Measurements from ENCODE around the gene MBOAT7.
A peak's percentile ranks its signal among the peaks of the same experiment; 100 is the strongest.
"Not testable (repeated sequence)": the region's sequence is repeated elsewhere in the genome, so short reads cannot be mapped to it uniquely, and the experiment has no call there.

MBOAT7 gene

DNA sequence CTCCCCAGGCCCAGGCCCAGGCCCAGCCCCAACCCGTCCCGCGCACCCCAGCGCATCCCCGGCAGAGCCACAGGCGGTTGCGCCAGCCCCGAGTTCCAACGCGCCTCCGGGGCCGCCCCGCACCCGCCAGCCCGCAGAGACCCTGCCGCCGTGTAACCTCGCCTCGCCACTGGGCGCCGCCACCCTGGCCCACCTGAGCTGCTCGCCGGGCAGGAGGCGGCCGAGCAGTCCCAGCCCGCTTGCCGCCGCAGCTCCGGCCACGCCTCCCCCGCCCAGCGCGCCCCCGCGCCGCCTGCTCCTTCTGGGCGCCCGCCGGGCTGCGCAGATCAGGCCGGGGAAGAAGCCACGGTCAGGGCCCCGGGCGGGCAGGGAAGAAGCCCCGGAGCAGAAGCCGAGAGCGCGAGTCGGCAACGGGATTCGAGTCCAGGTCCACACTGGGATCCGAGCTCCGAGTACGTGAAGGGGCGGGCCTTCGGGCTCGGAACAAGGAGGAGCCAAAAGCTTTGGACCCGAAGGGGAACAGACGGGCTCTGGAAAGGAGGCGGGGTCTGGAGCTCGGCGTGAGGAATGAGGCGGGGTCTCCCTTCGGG lies at the start of gene MBOAT7:
Gene MBOAT7, minus strand, starts transcription at position 436 of the 590 bp plus-strand sequence. CDS start 1,072 bp downstream, outside the sequence.
- Histone ChIP-seq H3K9me3 (ENCODE audit: control insufficient read depth, insufficient read depth, low read length) (no peaks in the 10 kb centered on the region), H3K36me3 (ENCODE audit: insufficient read depth, low read length) (no peaks in the 10 kb centered on the region), H3K4me1 (ENCODE audit: insufficient read depth, low read length) (no peaks in the 10 kb centered on the region; the same call in 1 of the 2 replicates), H3K9ac (ENCODE audit: low read depth, low read length) (peak within 1 kb of the TSS; percentile 97)

- H3K9me3 ChIP-seq (ENCODE audit: control insufficient read depth, insufficient read depth, low read length): no peaks in the 10 kb centered on the region
These were observed 44.6 kb upstream of the MBOAT7 start for GRCh38 chr19:54233941-54234340.

DNA sequence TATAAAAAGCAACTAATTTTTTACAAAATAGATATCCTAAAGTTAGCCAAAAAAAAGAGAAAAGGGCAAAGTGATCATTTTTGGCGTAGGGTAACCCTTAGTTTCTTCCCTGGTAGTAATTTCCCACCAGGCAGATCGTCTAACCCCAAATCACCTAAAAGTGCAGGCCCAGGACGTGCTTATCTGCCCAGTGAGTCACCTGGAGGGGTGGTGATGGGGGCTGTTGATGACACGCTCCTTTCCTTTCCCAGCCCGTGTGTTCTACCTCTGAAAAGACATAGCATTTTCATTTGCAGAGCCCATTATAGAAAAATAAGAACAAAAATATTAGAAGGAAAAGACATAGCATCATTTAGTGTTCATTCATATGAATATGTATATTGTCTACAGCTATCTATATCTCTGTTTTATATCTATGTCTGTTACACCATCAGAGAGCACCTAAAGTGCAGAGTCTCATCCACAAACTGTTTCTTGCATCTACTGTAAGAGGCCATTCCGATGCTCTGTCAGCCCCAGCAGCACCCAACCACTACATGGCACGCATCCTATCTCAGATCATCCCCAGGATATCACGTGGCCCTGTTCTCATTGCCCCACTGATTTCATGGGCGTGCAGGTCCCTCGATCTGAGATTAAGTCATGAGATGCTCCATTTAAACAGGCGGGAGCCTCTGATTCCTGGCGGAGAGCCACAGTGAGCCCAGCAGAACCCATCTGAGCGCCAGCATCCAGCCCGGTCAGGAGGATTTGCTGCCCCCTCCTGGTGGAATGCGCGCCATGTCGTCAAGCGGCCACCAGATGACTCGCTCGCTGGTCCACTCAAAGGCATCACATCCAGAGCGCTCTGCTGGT lies 41.9 kb upstream of the MBOAT7 start:
- Histone ChIP-seq H3K9me3 (ENCODE audit: control insufficient read depth, insufficient read depth, low read length) (0 out of 2 replicates have a peak, but pooled peaks cover 5% of the 10 kb centered on the region), H3K9ac (ENCODE audit: low read depth, low read length) (no peak overlapping the region; the same call in 1 of the 2 replicates), H3K4me1 (ENCODE audit: insufficient read depth, low read length) (peaks cover 6% of the 10 kb centered on the region), H3K36me3 (ENCODE audit: insufficient read depth, low read length) (no peaks in the 10 kb centered on the region)

More at GRCh38 chr19:54233941-54234340, 44.6 kb upstream of the MBOAT7 start:
- peaks cover 6% of the 10 kb centered on the region for H3K4me1 ChIP-seq (ENCODE audit: insufficient read depth, low read length)
- H3K36me3 ChIP-seq (ENCODE audit: insufficient read depth, low read length): no peaks in the 10 kb centered on the region
- H3K9ac ChIP-seq (ENCODE audit: low read depth, low read length): no peak overlapping the region

DNA sequence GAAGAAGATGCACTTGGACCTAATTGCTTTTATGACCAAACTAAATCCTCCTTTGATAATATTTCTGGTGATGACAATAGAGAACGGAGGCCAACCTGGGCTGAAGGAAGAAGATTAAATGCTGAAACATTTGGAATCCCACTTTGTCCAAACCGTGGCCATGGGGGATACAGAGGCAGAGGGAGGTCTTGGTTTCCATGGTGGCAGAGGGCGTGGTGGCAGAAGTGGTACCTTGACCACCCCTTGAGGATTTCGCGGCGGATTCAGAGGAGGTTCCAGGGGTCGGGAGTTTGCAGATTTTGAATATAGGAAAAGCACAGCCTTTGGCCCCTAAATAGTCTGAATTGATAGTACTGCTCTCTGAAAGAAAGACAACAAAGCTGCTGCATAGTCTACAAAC lies 40.7 kb upstream of the MBOAT7 start:
- Histone ChIP-seq H3K4me1 (ENCODE audit: insufficient read depth, low read length) (peaks cover 6% of the 10 kb centered on the region), H3K36me3 (ENCODE audit: insufficient read depth, low read length) (no peaks in the 10 kb centered on the region), H3K9ac (ENCODE audit: low read depth, low read length) (no peak overlapping the region), H3K9me3 (ENCODE audit: control insufficient read depth, insufficient read depth, low read length) (0 out of 2 replicates have a peak, but pooled peaks cover 5% of the 10 kb centered on the region)

DNA sequence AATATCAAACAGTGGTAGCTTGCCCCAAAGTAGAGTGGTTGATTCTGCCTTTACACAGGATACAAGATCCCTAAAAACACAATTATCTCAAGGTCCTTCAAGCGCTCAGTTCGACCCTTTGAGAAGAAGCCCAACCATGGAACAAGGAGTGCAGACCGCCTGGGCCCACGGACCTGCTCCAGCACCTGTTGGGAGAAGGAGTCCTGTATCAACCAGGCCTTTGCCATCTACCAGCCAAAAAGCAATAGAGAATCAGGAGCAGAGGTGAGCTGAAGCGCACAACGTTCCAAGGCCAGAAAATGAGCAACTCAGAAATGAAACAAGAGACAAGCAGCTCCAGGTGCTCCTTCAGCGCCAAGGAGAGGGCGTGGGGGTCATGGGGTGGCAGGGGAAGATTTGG lies 39.8 kb upstream of the MBOAT7 start:
- no peak overlapping the region for H3K9ac ChIP-seq (ENCODE audit: low read depth, low read length)
- H3K36me3 ChIP-seq (ENCODE audit: insufficient read depth, low read length): no peaks in the 10 kb centered on the region
- 0 out of 2 replicates have a peak, but pooled peaks cover 5% of the 10 kb centered on the region for H3K9me3 ChIP-seq (ENCODE audit: control insufficient read depth, insufficient read depth, low read length)
- H3K4me1 ChIP-seq (ENCODE audit: insufficient read depth, low read length): peaks cover 6% of the 10 kb centered on the region

DNA sequence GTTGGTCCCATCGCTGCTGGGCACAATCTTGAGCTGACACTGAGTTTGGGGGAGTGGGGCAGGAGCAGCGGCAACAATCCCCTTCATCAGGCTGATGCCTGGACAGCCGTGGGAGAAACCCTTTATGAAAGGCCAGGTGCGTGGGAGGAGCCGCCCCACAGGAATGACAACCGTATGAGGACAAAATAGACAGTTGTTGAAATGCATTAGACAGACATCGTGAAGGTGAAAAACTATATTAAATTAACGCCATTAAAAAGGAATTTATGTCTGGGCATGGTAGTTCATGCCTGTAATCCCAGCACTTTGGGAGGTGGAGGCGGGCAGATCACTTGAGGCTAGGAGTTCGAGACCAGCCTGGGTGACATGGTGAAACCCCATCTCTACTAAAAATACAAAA lies 35.2 kb upstream of the MBOAT7 start:
- not testable (repeated sequence) for H3K9me3 ChIP-seq (ENCODE audit: control insufficient read depth, insufficient read depth, low read length); H3K36me3 ChIP-seq (ENCODE audit: insufficient read depth, low read length); H3K4me1 ChIP-seq (ENCODE audit: insufficient read depth, low read length); H3K9ac ChIP-seq (ENCODE audit: low read depth, low read length)

GRCh38 chr19:54223937-54224281 lies 34.5 kb upstream of the MBOAT7 start:
- not testable (repeated sequence) for H3K4me1 ChIP-seq (ENCODE audit: insufficient read depth, low read length); H3K9ac ChIP-seq (ENCODE audit: low read depth, low read length); H3K36me3 ChIP-seq (ENCODE audit: insufficient read depth, low read length); H3K9me3 ChIP-seq (ENCODE audit: control insufficient read depth, insufficient read depth, low read length)

DNA sequence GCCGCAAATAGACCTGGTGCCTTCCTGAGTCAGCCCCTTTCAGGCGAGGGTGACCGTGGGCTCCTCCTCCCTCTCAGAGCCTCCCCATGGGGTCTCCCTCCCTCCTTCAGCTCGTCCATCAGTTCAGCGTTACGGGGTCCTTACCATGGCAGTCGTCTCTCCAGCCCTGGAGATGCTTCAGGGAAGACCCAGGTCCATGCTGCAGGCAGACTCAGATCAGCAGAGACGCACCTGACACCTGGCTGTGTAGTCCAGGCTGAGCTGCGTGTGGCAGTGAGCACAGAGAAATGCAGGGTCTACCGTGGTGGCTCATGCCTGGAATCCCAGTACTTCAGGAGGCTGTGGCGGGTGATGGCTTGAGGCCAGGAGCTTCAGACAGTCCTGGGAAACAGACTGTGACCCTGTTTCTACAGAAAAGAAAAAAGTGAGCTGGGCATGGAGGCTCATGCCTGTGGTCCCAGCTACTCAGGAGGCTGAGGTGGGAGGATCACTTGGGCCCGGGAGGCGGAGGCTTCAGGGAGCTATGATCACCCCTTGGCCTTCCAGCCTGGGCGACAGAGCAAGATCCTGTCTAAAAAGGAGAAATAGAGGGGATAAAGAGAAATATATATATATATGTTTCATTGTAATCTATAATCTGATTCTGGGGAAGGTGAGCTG lies 34.0 kb upstream of the MBOAT7 start:
- H3K9ac ChIP-seq (ENCODE audit: low read depth, low read length): not testable (repeated sequence)

GRCh38 chr19:54222474-54223276 lies 33.3 kb upstream of the MBOAT7 start, which contains the start of gene LILRB3:
LILRB3 (minus strand) TSS chr19:54223007; CDS start chr19:54222976, 31 bp downstream.
- H3K4me1 ChIP-seq (ENCODE audit: insufficient read depth, low read length); H3K36me3 ChIP-seq (ENCODE audit: insufficient read depth, low read length); H3K9ac ChIP-seq (ENCODE audit: low read depth, low read length); H3K9me3 ChIP-seq (ENCODE audit: control insufficient read depth, insufficient read depth, low read length): not testable (repeated sequence)

More for the DNA sequence above, 34.0 kb upstream of the MBOAT7 start:
- not testable (repeated sequence) for H3K9me3 ChIP-seq (ENCODE audit: control insufficient read depth, insufficient read depth, low read length); H3K36me3 ChIP-seq (ENCODE audit: insufficient read depth, low read length); H3K4me1 ChIP-seq (ENCODE audit: insufficient read depth, low read length)

GRCh38 chr19:54221947-54222346 lies 32.6 kb upstream of the MBOAT7 start:
- H3K36me3 ChIP-seq (ENCODE audit: insufficient read depth, low read length); H3K9ac ChIP-seq (ENCODE audit: low read depth, low read length); H3K9me3 ChIP-seq (ENCODE audit: control insufficient read depth, insufficient read depth, low read length); H3K4me1 ChIP-seq (ENCODE audit: insufficient read depth, low read length): not testable (repeated sequence)

DNA sequence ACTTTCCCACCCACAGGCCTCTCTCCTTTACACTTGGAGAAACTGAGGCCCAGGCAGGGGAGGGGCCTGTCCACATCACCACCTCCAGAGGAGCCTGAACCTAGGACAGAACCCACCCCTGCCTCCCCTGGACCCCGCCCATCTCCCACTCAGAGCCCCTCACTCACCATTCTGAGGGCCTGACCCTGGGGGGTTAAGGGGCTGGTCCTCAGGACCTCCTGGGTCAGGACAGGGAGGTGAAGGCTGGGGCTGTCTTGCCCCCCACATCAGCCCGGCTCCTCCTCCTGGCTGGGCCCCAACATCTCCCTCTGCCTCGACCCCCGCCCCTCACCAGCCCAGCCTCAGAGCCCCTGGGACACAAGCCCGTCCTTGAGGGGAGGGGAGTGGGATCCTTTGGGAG lies 30.3 kb upstream of the MBOAT7 start:
- not testable (repeated sequence) for H3K4me1 ChIP-seq (ENCODE audit: insufficient read depth, low read length); H3K9me3 ChIP-seq (ENCODE audit: control insufficient read depth, insufficient read depth, low read length); H3K36me3 ChIP-seq (ENCODE audit: insufficient read depth, low read length); H3K9ac ChIP-seq (ENCODE audit: low read depth, low read length)

GRCh38 chr19:54218960-54219661 lies 29.7 kb upstream of the MBOAT7 start:
- Histone ChIP-seq H3K36me3 (ENCODE audit: insufficient read depth, low read length) (no peaks in the 10 kb centered on the region), H3K9me3 (ENCODE audit: control insufficient read depth, insufficient read depth, low read length) (no peaks in the 10 kb centered on the region), H3K4me1 (ENCODE audit: insufficient read depth, low read length) (no peaks in the 10 kb centered on the region; the same call in 1 of the 2 replicates), H3K9ac (ENCODE audit: low read depth, low read length) (no peak overlapping the region)

GRCh38 chr19:54218259-54218658 lies 28.9 kb upstream of the MBOAT7 start:
- H3K4me1 ChIP-seq (ENCODE audit: insufficient read depth, low read length): no peaks in the 10 kb centered on the region; the same call in 1 of the 2 replicates
- no peaks in the 10 kb centered on the region for H3K36me3 ChIP-seq (ENCODE audit: insufficient read depth, low read length)
- H3K9ac ChIP-seq (ENCODE audit: low read depth, low read length): no peak overlapping the region
- H3K9me3 ChIP-seq (ENCODE audit: control insufficient read depth, insufficient read depth, low read length): no peaks in the 10 kb centered on the region
